ENCODE measurements around the gene NDE1.

The NDE1 gene

GRCh38 chr16:15739950-15740349 lies 89.9 kb downstream of the NDE1 start:
- no peak for DNase-seq

DNA sequence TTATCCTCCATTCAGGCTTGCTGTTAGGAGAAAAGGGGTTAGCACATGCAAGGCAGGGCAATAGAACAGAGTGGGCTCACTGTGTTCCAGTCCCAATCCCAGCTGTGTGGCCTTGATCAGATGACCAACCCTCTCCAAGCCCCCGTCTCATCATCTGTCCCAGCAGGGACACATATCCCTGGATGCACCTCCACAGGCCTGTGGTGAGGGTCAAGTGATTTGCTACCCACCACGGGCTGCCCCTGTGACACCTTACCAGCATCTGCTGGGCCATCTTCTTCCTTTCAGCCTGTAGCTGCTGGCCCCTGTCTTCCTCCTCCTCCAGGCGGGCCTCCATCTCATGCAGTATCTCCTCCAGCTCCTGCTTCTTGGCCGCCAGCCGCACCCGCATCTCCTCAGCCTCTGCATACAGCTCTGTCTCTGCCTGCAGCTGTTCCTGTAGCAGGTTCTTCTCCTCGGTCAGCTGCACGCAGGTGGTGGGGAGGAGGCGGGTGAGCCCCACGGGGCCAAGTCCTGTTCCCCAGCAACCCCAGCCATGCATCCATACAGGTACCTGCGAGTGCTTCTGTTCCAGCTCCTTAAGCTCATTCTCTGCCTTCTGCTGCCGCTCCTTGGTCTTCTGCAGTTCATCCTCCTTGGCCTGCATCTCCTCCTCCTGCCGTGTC lies 91.3 kb downstream of the NDE1 start:
- DNase-seq, result no peak

GRCh38 chr16:15742716-15743115 lies 92.7 kb downstream of the NDE1 start:
- no peak for DNase-seq

- no peak for DNase-seq
Measured at GRCh38 chr16:15743657-15744056, 93.6 kb downstream of the NDE1 start.

GRCh38 chr16:15746332-15746731 lies 96.3 kb downstream of the NDE1 start:
- DNase-seq, result no peak

DNA sequence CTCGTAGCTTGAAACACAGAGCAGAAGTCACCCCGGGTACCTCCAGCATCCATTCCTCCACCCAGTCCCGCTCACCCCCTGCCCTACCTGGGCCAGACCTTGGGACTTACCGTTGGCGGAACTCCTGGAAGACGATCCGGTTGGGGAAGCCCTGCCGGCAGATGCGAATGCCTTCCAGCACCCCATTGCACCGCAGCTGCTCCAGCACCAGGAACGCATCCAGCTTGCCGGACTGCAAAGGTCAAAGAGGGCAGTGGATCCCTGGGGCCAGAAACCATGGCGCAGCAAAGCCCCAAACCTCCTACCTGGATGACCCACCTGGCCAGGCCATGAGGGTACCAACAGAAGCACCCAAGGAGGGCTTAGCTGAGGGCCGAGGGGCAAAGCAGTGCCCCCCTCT lies 97.9 kb downstream of the NDE1 start:
- no peak for DNase-seq

DNA sequence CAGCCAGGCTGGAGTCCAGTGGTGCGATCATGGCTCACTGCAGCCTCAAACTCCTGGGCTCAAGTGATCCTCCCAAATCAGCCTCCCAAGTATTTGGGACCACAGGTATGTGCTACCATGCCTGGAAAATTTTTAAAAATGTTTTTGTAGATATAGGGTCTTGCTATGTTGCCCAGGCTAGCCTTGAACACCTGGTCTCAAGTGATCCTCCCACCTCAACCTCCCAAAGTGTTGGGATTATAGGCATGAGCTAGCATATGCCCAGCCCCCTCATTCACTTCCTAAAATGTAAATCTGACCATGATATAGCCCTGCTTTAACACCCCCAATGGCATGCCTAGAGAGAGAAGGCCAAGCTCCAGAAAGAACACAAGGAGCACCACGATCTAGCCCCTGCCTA lies 98.6 kb downstream of the NDE1 start:
- DNase-seq, result no peak

DNA sequence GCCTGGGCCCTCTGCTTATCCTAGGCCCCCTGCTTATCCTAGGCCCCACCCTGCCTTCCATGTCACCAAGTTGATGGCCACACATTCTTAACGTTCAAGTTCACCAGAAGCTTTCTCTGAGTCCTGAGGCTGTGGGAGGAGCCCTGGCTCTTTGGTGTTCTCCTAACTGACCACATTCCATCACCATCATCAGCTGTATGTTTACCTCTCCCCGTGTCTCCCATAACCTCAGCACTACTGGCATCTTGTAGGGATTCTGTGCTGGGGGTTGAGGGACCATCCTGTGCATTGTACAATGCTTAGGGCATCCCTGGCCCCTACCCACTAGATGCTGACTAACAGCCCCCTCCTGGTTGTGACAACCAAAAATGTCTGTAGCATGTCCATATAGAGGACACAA lies 99.3 kb downstream of the NDE1 start:
- DNase-seq, result no peak

DNA sequence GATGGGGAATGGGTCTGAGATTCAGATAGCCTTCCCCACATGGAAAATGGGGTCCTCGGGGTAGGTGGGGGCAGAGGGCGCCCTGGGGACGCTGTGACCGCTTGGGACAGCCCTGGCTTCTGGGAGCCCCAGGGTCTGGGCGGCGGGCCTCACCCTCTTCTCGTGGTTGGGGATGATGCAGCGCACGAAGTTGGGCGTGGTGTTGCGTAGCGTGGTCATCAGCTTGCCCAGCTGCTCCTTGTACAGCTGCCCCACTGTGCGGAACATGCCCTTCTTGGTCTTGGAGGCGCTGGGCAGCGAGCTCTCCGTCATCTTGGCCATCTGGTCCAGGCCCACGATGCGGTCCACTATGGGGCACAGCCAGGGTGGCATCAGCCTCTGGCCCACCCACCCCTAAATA lies 99.9 kb downstream of the NDE1 start:
- no peak for DNase-seq

DNA sequence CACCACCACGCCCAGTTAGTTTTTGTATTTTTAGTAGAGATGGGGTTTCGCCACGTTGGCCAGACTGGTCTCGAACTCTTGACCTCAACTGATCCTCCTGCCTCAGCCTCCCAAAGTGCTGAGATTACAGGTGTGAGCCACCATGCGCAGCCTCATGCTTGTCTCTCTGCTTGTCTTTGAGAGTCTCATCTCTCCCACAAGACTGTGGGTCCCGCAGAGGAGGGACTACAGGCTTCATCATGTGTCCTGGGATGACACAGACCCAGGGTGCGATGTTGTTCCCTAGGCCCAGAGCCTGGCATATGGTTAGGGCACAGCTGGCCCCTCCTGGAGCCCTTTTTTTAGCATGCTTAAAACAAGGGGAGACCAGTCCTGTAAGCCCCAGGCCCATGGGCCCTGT lies 101.9 kb downstream of the NDE1 start:
- no peak for DNase-seq

- DNase-seq, result no peak
Measured at GRCh38 chr16:15752717-15753488, 102.9 kb downstream of the NDE1 start.

- DNase-seq, result no peak
Measured at GRCh38 chr16:15754821-15755534, 104.9 kb downstream of the NDE1 start.

DNA sequence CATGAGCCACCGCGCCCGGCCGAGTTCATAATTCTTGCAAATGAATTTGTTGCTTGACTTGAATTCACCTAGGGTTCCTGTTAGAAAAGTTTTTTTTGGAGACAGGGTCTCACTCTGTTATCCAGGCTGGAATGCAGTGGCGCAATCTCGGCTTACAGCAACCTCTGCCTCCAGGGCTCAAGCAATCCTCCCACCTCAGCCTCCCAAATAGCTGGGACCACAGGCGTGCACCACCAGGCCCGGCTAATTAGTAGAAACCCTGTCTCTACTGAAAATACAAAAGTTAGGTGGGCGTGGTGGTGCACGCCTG lies 107.0 kb downstream of the NDE1 start:
- no peak for DNase-seq

DNA sequence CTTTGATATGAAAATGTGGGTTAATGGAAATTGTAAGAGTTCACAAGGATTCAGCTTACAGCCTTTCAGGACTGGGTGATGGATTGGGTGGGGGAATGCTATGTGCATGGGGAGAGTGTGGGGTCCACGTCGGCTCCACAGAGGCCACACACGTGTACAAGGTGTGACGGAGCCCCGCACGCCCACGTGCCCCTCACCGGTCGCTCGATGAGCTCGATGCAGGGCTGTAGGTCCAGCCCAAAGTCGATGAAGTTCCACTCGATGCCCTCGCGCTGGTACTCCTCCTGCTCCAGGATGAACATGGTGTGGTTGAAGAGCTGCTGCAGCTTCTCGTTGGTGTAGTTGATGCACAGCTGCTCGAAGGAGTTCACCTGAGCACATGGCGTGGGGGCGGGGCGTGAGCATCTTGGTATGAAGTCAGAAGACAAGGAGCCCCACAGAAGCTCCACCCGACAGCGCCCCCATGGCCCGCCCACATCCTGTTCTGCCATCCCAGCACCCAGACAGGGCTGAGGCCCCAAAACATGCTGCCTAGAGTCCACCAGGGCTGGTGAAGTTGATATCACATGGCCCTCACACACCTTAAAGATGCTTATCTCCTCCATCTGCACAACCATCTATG lies 107.7 kb downstream of the NDE1 start:
- no peak for DNase-seq

GRCh38 chr16:15759070-15759469 lies 109.0 kb downstream of the NDE1 start:
- no peak for DNase-seq

- no peak for DNase-seq
Measured at GRCh38 chr16:15760129-15760528, 110.1 kb downstream of the NDE1 start.

- DNase-seq, result no peak
Measured at GRCh38 chr16:15764112-15764511, 114.1 kb downstream of the NDE1 start.

DNA sequence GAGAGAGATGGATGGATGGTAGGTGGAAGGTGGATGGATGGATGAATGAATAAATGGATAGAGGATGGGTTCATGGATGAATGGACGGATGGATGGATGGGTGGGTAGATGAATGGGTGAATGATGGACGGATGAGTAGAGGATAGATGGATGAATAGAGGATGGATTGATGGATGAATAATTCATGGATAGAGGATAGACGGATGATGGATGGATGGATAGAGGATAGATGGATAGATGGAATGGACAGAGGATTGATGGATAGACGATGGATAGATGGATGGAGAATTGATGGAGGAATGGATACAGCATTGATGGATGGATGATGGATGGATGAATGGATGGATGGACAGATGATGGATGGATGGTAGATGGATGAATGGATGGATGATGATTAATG lies 115.1 kb downstream of the NDE1 start:
- DNase-seq, result no peak

DNA sequence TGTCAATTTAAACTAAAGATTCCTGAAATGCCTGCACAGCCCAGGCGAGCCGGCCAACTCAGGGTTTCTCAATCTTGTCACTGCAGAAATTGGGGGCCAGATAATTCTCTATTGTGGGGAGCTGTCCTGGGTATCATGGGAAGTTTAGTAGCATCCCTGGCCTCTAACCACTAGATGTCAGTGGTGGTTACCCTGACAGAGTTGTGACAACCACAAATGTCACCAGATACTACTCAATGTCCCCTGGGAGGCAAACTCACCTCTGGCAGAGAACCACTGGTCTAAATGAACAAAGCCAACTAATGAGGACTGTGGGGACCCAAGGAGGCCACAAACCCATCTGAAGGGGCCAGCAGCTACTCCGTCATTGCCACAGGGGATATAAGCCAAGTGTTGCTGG lies 115.8 kb downstream of the NDE1 start:
- peak; percentile 61 for DNase-seq

GRCh38 chr16:15766918-15767317 lies 116.9 kb downstream of the NDE1 start:
- no peak for DNase-seq

DNA sequence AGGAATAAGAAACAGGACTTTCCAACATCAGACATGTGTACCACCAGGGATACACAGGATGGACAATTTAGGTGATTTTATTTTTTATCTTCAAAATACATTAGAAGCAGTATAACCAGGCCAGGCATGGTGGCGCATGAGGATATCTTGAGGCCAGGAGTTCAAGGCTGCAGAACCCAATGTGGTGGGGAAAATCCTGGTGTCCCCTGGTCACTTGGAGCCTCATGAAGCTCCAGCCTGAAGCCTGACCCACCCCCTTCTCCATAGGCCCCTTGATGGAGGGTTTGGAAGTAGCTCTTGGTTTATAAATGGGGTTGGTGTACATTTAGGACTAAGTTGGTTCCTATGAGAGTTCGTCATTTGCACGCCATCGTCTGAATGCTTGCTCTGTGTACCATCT lies 118.2 kb downstream of the NDE1 start:
- no peak for DNase-seq

DNA sequence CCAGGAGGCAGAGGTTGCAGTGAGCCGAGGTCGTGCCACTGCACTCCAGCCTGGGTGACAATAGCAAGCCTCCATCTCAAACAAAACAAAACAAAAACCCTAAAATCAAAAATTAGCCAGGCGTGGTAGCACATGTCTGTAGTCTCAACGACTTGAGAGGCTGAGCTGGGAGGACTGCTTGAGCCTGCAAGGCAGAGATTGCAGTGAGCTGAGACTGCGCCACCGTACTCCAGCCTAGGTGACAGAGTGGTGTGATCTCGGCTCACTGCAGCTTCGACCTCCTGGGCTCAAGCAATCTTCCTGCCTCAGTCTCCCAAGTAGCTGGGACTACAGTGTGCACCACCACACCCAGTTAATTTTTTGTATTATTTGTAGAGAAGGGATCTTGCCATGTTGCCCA lies 119.2 kb downstream of the NDE1 start:
- no peak for DNase-seq

DNA sequence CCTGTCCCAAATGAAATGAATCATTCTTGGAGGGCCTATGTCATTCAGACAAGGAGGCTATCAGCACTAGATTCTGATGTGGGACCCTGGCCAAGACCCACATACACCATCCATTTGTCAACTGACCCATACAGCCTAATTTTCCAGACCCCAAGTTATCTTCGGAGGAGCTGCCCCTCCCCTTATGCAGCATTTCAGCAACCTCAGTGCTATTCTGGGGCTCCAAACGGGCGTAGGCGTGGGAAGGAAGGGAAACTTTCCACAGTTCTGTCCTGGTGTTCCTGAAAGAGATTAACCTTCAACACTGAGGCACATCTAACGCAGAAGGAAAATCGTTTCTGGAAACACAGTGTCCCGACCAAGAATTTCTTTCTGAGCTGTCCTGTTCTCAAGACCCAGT lies 120.1 kb downstream of the NDE1 start:
- DNase-seq, result no peak

- no peak for DNase-seq
Measured at GRCh38 chr16:15770512-15770911, 120.5 kb downstream of the NDE1 start.

Measured in MV-4-11 (cell line).